GM12892 (cell line): ENCODE results near the gene DLG1.

Experiments
- POLR2A ChIP-seq: IDR thresholded peaks from 2 replicates; pipeline ENCODE4 v1.6.1; 2011; ENCODE audit warnings: low read depth, low read length, control low read depth
- POLR2AphosphoS5 ChIP-seq: IDR thresholded peaks from 2 replicates; pipeline ENCODE4 v1.6.1; 2011; ENCODE audit warnings: low read depth, low read length, control low read depth
- TAF1 ChIP-seq: IDR thresholded peaks from 2 replicates; pipeline ENCODE4 v1.6.1; 2011; ENCODE audit warnings: low read depth, mild to moderate bottlenecking, control low read depth, low read length, borderline replicate concordance

GRCh38 chr3:197234947-197235914, 63.2 kb downstream of the DLG1 start:
- TF ChIP-seq POLR2A: no peak
- TF ChIP-seq TAF1: no peak
- no peak for TF ChIP-seq POLR2AphosphoS5
